HUDEP-2 (cell line): ENCODE results near the gene GPC6.

Experiments used
- DNase-seq, 76 experiments: peaks; one replicate each; lab custom pipeline; 2025; ENCODE audit not compliant: unreplicated experiment in 76 of 76; lab: John Stamatoyannopoulos, UW

Gene GPC6

DNA sequence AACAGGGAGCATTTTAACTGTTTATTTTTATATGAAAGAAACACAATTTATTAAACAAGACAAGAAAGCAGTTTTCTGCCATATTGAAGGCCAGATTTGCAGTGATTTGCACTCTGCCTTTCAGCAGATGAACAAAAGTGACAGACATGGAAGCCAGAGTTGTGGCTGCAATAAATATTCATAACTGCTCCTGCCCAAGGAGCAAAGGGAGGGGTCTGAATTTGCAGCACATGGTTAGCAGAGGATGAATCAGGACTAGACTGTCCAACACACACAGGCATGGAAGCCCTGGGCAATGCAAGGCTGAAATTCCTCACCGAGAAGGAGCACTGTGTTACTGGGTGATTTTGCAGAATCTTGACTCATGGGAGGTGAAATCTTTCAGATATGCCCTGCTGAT is 834.7 kb downstream of the GPC6 start:
- DNase-seq, result no peak

- no peak for DNase-seq
Observed at GRCh38 chr13:94063096-94063495, 836.5 kb downstream of the GPC6 start.

DNA sequence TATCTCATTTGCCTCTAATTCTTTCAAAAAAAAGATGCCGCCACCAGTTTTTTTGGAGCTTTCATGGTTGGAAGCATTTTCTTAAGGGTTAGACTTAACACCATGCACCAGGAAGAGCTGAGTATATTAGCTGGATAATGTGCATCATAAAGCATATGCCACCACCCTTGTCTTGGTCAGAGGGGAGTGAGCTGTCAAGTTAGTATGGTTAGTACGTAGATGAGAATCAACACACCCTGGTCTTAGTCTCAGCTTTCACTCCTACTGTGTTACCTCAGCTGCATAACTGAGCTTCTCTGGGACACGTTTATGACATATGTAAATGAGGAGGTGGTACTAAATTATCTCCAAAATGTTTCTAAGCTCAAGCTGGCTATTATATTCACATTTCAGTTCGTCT is 837.2 kb downstream of the GPC6 start:
- DNase-seq, result no peak

GRCh38 chr13:94065741-94066140 is 839.1 kb downstream of the GPC6 start:
- DNase-seq, result no peak

GRCh38 chr13:94073007-94073744 is 846.6 kb downstream of the GPC6 start:
- DNase-seq, result no peak

DNA sequence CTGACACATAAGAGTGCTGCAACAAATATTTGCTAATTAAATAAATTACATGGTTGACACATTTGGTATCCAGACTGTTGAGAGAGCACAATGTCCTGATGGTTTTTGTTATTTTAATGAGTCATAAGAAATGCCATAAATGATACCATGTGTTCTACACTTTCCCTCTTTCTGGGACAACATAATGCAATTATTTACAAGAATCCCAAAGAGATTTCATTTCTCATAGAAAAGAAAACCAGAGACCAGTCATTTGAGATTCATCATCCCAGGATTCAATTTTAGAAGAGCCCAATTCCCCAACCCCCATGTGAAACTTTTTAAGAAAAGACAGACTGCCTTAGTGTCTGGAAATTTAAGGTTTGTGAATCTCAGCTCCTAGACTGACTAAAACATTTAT is 853.3 kb downstream of the GPC6 start:
- no peak for DNase-seq

DNA sequence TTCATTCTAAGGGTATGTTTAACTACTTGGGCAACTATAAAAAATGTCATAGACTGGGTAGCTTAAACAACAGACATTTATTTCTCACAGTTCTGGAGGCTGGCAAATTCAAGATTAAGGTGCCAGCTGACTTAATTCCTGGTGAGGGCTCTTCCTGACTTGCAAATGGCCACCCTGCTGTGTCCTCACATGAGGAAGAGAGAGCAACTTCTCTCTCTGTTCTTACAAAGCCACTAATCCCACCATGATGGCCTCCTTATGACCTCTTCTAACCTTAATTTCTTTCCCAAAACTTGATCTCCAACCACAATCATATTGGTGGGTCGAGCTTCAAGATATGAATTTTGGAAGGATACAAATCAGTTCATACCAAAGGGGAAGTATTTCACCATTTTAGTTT is 853.9 kb downstream of the GPC6 start:
- DNase-seq, result no peak

GRCh38 chr13:94087100-94087499 is 860.5 kb downstream of the GPC6 start:
- DNase-seq, result no peak

DNA sequence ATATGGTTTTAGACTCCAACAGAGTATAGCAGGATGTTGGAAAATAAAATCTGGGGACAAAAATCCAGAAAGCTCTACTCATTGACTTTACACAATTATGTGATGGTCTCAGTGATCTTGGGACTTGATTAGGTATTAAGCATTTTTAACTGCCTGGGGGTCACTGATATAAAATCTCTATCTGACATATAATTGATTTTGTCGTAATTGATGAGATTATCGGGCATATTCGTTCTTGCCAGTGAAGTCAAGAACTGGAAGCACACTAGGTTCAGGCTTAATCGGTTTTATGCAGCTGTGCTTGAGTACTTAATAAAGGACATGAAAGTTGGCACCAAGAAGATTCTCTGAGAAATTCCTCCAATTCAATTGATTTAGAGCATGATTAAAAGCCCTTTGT is 862.1 kb downstream of the GPC6 start:
- DNase-seq, result no peak

DNA sequence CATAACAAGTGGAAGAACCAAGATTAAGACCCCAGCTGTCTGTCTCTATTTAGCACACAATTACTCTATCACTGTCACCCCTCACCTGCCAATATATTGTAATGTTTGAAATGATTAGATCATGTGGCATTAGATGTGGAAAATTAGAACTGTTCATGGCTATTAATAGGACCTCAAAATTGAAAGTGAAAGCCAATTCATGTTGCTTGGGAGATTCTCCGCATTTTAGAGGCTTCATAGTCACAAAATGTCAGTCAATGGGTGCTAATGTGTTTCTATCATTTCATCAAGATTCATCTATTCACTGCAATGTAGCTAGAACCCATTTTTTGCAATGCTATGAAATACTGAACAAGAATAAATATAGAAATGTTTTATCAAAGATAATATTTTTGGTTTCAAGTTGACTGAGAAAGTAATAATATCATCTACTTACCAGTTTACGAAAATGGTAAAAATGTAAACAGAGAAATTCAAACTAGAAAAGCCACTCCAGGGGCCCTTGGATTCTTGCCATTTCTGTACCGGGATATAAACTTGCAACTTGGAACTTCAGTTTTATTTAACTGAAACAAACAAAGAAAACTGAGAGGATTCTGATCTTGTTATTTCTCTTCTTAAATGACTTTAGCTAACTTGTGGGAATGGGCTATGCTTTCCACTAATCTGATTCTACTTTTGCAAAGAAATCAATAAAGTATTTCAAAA is 864.3 kb downstream of the GPC6 start:
- DNase-seq, result no peak

DNA sequence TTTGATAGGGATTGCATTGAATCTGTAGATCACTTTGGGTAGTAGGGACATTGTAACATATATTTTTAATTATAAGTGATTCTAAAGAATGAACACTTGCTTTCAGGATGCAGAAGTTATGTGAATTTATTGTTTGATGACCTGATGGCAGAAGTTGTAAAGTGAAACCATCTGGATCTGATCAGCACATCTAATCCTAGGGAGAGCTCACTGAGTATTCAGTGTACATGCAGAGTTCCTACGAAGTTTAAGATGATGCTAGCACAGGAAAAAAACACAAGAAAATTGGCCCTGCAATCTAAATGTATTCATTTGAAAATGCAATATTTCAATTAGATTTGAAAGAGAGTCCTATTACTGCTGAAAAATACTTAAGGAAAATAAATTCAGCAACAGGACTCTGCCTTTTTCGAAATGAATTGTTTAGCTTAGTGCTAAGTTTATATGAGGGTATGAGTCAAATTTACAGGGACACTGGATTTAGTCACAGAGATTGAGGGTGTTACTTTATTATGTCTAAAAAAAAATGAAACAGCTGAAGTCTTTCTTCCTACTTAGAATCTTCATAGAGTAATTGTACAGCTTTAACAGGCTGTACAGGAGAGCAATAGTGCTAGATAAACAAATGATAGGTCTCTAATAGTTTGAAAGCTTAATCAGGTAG is 867.2 kb downstream of the GPC6 start:
- no peak for DNase-seq

GRCh38 chr13:94109715-94110374 is 883.2 kb downstream of the GPC6 start:
- DNase-seq, result no peak

GRCh38 chr13:94112227-94112626 is 885.6 kb downstream of the GPC6 start:
- no peak for DNase-seq

- DNase-seq, result no peak
Observed at GRCh38 chr13:94112731-94113130, 886.1 kb downstream of the GPC6 start.

DNA sequence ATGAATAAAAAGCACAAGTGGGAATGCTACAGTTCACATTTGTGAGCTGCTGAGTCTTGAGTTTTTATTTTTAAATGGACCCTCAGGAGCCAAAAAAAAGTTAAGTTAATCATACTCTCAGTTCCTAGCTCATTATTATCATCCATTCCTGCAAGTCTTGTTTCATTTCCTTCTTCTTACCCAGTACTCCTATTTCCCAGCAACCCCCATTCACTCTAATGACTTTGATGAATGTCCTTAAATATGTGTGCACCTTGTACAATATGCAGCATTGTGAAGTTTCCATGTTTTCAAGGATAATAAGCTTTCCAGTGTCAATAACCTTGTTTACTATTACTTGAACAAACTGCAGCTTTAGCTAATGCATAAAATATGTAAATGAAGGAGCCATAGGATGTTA is 886.6 kb downstream of the GPC6 start:
- no peak for DNase-seq

DNA sequence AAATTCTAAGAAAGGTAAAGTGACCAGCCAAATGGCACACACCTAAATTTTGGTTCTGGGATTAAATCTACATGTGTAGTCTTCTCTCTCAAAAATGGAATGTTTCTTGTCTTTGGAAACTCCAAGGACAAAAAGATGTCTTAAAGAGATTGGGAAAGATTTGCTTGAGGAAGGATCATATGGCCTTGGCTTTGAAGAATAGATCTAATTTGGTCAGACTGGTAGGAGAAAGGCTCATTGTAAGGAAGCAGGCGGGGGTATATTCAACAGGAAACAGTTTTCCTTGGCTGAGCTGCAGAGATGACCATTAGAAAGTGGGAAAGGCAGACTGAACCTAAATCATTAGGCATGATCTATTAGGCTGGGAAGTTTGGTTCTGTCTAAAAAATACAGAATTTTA is 887.6 kb downstream of the GPC6 start:
- no peak for DNase-seq

DNA sequence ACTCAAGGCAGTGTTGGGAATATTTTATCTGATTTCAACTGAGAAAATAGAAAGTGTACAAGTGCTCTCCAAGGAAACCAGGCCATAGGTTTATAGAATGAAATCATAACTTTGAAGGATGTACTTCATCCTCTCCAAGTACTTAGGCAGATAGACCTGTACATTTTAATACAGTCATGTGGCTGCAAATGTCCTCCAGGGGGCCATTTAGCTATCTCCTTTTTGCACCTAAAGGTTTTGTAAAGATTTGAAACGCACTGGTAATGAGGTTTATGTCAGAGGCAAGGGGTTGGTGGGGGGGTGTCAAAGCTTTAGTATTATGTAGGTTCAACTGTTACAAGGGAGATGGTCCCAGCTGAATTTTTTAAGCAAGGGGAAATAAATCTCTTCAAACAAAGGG is 888.4 kb downstream of the GPC6 start:
- peak in 2 of 76 experiments; percentile 10 to 22 for DNase-seq

- no peak for DNase-seq
Observed at GRCh38 chr13:94119360-94119936, 892.8 kb downstream of the GPC6 start.

DNA sequence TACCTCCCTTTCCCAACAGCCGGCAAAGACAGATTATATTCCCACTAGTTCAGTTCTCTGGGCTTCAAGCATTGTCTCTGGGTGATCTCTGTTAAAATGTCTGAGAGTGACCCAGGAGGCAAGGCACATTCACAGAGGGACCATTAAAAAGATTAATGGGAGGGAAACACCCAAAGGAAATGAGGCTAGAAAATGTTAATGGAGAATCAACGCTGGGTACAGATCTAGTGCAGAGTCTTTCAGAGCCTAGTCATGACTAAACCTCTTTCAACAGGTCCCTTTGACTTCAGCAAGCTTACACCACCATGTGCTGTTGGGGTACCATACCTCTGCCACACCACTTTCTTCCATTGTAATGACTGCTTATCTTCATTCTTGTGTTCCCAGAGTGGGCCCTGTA is 894.3 kb downstream of the GPC6 start:
- DNase-seq, result no peak

DNA sequence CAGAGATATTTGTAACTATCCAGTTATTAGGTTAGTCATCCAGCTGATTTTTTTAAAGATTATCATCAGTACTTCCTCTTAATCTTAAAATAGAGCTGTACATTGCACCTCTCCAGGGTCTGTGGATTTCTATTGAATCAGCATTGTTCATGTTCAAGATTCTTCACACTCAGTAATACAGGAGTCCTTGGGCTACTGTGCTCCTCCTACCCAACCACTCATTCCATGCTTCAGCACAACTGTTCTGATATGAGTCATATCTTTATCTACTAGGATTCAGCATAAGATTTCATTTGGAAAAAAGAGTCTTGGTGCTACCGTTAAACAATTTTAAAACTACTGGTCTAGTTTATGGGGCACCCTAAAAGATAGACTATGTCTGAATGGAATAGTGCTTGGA is 895.1 kb downstream of the GPC6 start:
- DNase-seq, result no peak

DNA sequence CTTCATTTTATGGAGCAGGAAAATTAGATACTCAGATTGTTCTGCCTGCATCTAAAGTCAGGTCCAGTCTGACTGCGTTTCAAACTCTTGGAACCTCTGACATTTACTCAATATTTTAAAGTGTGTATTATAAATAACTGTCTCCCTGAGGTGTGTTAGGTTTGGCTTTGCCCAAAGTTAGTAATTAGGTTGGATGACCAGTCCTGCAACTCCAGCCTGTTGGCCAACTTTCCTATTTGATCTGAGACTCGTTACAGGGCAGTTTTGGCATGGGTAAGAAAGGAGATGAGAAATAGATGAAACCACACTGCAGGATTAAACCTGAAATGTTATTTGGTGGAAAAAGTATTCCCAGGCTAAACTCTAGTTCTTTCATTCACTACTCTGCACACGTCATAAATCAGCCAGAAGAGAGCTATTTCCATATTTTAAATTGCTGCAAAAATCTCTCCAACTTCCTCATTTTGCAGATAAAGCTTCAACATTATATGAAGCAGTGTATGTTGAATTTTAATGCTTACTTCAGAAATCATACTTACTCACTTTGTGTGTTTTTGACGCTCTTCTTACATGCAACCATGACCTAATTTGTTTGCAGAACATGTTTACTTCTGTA is 895.8 kb downstream of the GPC6 start:
- DNase-seq, result no peak
